SKM-1 treated with dmso at 0.1 percent for 144 hours (cell line): Measurements from ENCODE around the gene TMEM38B.

Source experiments
- DNase-seq: peaks from one replicate; lab custom pipeline; 2025; ENCODE audit not compliant: unreplicated experiment; lab: John Stamatoyannopoulos, UW

TMEM38B gene

GRCh38 chr9:105694190-105694847, at the start of gene TMEM38B:
TSS of gene TMEM38B (plus strand) at chr9:105694541. CDS start at chr9:105694661, 120 bp downstream.
- DNase-seq, result peak; percentile 22

GRCh38 chr9:105646879-105647594, 47.3 kb upstream of the TMEM38B start:
- no peak for DNase-seq

DNA sequence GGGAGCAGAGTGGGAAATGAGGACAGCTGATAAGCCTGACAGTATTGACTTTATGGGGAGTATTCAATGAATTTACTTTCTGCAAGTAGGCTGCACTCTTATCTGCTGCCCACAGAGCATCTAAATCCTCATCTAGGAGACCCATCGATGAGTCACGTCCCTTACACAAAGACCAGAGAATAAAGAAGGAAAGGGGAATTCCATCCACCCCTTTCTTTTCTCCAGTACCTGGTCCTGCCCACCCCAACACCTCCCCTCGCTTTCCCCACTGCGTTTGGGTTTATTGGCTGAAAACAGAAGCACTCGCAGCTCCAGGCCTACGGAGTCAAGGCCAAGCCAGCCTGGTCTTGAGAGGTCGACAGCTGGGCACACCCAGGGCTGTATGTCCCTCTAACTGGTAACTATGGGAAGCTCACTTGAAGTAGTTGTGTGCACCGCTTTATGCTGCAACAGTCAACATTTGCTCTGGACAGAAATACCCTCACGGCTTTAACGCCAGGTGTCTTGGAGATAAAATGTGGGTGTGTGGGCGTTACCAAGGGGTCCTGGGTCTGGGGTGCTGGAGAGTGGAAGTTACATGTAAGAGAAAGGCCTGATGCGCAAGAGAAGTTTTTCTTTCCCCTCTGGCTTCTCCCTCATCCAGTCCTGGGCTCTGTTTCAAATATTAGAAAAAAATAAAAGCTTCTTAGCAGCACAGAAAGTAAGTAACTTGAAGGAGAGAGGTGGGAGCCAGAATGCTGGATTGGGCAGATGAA, 46.6 kb upstream of the TMEM38B start:
- DNase-seq, result no peak

GRCh38 chr9:105651806-105652205, 42.5 kb upstream of the TMEM38B start:
- no peak for DNase-seq

DNA sequence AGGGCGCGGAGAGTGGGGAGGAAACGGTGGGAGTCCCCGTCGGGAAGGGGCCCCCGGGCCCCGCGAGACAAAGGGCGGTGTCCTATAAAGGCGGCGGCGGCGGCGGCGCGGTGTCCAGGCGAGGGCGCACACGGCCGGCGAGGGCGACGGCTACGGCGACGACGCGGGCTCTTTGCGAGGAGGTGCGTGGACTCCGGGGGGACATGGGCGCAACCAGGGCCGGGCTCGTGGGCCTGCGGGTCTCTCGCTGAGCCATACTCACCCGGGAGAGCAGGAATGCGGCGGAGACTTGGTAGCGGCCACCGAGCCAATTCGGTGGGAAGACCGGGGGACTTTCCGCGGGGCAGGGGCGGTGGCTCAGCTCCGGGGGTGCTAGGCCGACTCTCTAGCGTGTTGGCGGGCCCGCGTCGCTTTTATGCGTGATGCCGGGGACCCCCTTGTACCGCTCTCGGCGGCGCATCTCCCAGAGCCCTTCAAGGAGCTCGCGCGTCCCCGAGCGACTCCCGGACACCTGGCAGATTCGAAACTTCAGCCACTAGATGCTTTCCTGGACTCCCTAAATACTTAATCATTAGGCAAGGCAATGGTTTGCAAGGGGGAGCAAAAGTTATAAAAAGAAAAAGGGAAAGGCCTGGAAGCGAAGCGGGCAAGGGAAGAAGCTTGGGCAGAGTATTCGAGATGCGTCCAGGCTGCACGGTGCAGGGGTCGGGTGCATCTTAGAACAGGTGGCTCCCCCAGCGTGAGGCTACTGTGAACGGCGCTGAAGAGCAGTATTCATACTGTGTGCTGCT, 38.0 kb upstream of the TMEM38B start:
- DNase-seq, result no peak

GRCh38 chr9:105658351-105658750, 36.0 kb upstream of the TMEM38B start:
- no peak for DNase-seq

- no peak for DNase-seq
These were observed 33.3 kb upstream of the TMEM38B start for GRCh38 chr9:105661011-105661410.

- DNase-seq, result no peak
These were observed 31.9 kb upstream of the TMEM38B start, which contains the start of gene TAL2 for GRCh38 chr9:105662184-105663104. TSS of gene TAL2 (plus strand) at chr9:105662457. CDS start at chr9:105662497, 40 bp downstream.

DNA sequence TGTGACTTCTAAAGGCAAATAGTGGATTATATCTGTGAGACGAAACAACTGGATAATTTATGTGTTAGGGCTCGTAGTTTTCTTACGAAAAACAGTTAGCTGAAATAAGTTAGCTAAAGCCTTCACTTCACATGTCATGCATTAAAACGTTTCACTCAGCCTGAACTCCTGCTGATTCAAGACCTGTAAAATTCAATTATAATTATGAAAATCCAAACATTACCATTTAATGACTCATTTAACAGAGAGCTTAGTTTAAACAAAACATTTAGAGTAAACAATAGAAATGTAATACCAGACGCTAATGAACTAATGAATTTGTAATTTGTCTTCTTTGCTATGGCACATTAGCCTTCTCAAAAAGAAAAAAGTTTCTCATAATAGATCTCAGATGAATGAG, 30.4 kb upstream of the TMEM38B start:
- no peak for DNase-seq

DNA sequence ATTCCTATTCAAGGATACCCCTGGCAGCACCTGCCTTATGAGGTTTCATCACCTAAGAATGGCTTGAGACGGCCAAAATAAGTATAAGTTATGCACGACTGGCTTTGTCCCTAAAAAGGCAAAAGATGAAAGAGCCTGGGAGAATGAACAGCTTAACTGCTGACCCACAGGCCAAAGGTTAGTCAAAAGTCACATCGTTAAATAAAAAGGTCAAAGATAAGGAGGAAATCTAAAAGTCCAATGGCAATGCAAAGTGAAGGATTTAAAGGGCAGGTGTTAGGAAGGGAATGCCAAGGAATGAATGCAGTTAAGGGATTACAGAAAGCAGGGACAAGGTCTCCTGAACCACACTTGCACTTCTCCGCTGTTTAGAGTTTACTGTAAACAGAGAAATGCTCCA, 26.5 kb upstream of the TMEM38B start:
- no peak for DNase-seq

DNA sequence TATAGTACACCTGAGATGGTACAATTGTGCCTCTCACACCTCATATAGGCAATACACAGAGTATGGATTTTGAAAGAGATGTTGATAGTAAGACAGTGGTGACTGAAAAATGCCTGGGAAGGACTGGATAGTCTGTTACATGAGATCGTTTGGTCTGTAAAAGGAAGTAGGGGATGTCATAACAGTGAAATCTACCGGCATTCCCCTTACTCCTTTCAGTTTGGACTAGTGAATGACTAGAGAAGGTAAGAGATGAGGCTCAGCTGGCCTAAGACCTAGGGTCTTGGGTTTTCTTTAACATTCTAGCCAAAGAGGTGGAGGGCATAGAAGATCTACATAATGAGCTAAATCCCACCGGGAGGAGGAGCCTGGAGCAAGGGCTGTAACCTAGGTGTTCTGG, 24.0 kb upstream of the TMEM38B start:
- no peak for DNase-seq

DNA sequence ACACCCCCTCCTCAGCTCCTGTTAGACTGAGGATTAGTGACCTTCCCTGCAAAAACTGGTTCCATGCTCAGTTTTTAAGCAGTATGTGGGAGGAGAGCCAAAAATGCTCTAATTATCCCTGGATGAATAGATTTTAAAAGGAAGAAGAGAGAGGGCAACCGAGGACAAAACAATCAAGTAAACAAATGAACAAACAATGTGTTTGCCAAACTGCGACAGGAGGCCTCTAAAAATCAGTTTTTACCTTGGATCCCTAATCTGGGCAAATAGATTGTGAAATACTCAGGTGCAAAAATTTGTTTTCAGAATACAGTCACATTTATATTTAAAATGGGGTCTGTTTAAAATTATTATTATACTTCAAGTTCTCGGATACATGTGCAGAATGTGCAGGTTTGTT, 23.6 kb upstream of the TMEM38B start:
- no peak for DNase-seq

DNA sequence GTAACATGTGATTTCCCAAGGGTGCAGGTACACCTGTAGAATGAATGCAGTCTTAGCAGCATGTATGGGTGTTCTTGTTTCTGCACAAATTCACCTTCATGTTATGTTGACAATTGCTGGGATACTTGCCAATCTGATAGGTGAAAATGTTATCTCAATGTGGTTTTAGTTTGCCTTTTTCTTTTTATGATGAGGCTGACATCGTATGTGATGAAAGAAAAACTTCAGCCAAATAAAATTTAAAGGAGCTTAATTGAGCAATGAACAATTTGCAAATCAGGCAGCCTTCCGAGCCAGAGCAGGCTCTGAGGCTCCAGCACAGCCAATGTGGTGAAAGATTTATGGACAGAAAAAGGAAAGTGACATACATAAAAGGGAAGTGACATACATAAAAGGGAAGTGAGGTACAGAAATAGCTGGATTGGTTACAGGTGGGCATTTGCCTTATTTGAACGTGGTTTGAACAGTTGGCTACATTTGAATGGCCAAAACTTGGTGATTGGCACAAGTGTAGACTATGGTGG, 21.6 kb upstream of the TMEM38B start:
- peak; percentile 66 for DNase-seq

DNA sequence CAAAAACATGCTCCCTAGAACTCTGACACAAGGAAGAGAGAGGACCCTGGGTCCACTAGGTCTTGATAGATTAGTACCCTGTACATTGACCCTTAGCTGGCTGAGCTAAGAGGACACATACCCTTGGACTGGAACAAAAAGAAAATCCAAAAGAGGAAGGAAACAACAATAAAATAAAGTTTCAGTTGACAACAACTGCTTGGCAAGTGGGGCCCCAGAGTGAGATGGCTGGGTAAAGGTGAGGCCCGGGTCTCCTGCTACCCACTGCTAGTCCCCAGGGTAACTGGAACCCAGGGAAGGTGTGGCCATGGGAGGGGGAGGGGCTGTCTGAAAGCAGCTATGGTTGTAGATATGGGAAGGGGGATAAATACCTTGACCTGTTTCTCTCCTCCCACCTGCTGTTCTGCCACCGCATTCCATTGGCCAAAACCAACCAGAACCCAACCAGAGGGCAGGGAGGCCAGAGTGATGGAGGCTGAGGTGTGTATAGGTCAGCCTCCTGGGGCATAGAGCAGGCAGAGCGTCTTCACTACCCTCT, 20.4 kb upstream of the TMEM38B start:
- DNase-seq, result no peak

DNA sequence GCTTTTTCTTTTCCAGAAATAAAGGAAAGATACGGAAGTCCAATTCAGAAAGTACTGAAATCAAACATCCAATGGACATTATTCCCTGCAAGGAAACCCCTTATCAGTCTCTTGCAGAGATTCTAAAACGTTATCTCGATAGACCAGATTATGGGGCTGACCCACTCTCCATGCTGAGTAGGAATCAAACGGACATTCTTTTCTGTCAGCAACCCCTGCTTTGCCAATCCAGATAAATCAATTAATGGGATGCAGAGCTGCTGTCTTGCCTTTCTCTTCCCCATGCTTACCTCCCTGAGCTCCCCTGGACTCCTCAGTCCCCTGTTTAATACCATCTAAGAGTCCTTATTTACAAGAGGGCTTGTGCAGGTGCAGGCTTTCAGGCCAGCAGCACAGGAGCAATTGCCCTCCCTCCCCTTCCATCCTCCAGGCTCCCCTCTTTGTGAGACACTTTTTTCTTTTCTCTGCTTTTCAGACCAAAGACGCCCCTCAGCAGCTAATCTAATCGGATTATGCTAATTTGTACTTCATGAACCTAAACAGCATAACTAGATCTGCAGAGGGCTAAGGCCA, 17.9 kb upstream of the TMEM38B start:
- no peak for DNase-seq

- DNase-seq, result no peak
These were observed 16.2 kb upstream of the TMEM38B start for GRCh38 chr9:105678163-105678562.

- no peak for DNase-seq
These were observed 15.6 kb upstream of the TMEM38B start for GRCh38 chr9:105678781-105679180.

- DNase-seq, result no peak
These were observed 14.9 kb upstream of the TMEM38B start for GRCh38 chr9:105679257-105680022.
